ENCODE measurements around the gene MUCL1. TPM values are rescaled to one million over a fixed set of nuclear protein-coding genes. Genes with fewer than 3 reads are reported as not detected.
"Not testable (repeated sequence)": the region's sequence is repeated elsewhere in the genome, so short reads cannot be mapped to it uniquely, and the experiment has no call there.

Gene MUCL1, protein sequence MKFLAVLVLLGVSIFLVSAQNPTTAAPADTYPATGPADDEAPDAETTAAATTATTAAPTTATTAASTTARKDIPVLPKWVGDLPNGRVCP
- polyA plus RNA-seq (ENCODE audit: insufficient read depth in 1 of 5, insufficient read length in 5 of 5, low replicate concordance in 1 of 5), result not detected
- long read RNA-seq, donor 1, result 0 reads
- long read RNA-seq, donor 2, result 0 reads
- long read RNA-seq, donor 3, result 0 reads
- long read RNA-seq, donor 4, result 0 reads
- long read RNA-seq, donor 5, result 0 reads
- long read RNA-seq, donor 6, result 0 reads
- long read RNA-seq, donor 7, result 0 reads
- long read RNA-seq, donor 8, result 0 reads

- peak; percentile 4 to 8 for DNase-seq
Observed at GRCh38 chr12:54853933-54854538, at the start of gene MUCL1. TSS of gene MUCL1 (plus strand) at chr12:54854516. CDS start at chr12:54854583, 67 bp downstream.

- DNase-seq, result no peak
Observed at GRCh38 chr12:54821676-54822075, 32.6 kb upstream of the MUCL1 start.

DNA sequence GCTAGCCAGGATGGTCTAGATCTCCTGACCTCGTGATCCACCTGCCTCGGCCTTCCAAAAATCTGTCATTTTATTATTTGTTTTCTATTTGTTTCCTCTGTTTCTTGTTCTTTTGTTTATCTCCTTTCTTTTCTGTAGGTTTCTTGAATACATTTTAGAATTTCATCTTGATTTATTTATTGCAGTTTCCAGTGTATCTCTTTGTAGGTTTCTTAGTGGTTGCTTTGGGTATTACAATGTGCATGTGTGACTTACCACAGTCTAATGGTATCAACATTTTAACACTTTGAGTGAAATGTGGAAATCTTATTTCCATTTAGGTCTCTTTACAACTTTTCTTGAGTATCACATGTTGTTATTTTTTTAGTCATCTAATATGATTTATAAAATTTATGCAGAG, 29.9 kb upstream of the MUCL1 start:
- DNase-seq, result no peak

DNA sequence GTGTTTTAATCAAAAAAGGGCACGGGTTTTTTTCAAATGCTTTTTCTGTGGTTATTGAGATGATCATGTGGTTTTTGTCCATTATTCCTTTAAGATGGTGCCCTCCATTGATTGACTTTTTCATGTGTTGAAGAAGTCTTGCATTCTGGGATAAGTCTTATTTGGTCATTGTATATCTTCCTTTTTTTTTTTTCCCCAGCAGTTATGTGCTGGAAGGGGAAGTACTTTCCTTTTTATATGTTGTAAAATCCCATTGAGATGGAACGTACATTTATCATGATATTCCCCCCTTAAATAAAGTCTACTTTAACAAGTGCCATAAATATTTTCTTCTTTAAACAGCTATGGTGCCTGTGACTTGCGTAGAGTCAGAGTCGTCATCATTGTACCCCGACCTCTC, 24.8 kb upstream of the MUCL1 start:
- no peak for DNase-seq

DNA sequence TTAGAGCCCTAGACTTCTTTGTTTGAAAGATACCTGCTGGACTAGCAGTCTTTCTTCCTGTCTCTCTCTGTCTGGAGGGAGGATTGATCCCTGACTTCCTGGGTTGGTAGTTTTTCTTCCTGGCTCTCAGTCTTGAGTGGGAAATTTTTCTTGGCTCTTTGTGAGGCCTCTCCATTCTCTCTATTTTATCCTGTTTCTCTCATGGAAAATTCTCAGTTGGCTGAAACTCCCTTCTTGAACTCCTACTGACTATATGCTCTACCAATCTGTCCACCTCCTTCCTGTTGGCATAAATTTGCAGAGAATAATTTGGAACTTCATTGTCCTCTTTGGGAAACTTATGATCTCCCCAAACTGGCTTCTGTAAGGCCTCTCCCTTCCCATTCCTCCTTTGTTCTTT, 24.1 kb upstream of the MUCL1 start:
- DNase-seq, result no peak

- DNase-seq, result no peak
Observed at GRCh38 chr12:54831631-54832030, 22.7 kb upstream of the MUCL1 start.

DNA sequence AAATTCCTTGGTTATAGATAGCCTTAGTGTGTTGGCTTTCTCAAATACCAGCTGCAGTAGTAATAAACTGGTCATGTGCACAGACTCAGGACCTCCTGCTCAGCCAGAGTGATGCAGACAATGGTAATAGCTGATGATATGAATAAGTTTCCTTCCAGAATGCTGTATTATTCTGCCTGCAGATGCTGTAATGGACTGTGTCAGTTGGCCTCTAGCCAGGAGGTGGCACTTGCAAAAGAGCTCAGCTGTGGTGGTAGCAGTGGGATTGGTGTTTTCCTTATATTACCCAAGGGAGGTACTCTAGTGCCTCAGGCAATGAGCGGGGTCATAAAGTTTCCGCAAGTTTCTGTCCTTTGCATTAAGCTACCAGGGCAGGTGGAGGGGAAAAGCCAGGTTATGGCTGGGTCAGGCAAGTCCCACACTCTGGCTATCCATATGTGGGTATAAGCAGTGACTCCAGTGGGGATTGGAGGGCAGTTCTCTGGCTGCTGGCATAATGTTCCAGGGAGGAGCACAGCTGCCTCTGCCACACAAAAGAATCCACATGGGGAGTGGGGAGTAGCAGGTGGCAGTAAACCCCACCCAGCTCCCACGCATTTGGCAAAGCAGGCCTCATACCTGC, 14.0 kb upstream of the MUCL1 start:
- no peak for DNase-seq

GRCh38 chr12:54857406-54857805, 3.1 kb downstream of the MUCL1 start:
- DNase-seq, result no peak

GRCh38 chr12:54858562-54858961, 4.2 kb downstream of the MUCL1 start:
- no peak for DNase-seq

GRCh38 chr12:54859502-54859901, 5.2 kb downstream of the MUCL1 start:
- DNase-seq, result no peak

GRCh38 chr12:54861927-54862326, 7.6 kb downstream of the MUCL1 start:
- DNase-seq, result no peak

GRCh38 chr12:54863948-54864618, 9.8 kb downstream of the MUCL1 start:
- no peak for DNase-seq

DNA sequence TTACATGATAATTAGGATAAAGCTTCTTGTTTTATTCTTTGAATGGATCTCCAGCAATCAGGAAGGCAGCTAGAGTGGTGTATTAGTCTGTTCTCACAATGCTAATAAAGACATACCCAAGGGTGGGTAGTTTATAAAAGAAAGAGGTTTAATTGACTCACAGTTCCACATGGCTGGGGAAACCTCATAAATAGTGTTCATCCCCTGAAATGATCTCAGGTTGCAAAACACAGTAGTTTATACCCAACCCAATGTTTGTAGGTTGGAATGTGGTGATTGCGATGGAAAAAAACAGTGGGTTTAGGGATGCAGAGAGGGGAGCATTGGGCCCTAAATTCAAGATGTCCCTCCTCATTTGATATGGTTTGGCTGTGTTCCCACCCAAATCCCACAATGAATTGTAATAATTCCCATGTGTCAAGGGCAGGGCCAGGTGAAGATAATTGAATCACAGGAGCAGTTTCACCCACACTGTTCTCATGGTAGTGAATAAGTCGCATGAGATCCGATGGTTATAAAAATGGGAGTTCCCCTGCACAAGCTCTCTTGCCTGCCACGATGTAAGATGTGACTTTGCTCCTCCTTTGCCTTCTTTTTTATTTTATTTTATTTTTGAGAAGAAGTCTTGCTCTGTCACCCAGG, 11.5 kb downstream of the MUCL1 start:
- DNase-seq, result no peak

DNA sequence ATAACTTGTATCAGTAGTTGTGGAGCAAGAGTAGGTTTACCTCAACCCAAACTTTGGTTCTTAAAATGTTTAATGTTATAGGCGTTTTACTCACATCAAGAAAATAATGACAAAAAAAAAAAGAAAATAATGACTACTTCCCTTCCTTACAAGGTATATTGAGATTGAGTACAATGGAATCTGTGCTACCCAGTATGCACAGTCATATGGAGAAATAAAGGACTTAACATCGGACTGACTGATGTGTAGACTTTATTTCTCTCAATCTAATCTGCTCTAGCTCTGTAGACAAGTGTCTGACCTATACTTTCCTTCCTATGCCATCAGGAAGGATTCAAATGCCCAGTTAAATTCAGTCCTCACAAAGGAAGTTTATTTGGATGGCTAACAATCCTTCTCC, 14.4 kb downstream of the MUCL1 start:
- DNase-seq, result no peak

DNA sequence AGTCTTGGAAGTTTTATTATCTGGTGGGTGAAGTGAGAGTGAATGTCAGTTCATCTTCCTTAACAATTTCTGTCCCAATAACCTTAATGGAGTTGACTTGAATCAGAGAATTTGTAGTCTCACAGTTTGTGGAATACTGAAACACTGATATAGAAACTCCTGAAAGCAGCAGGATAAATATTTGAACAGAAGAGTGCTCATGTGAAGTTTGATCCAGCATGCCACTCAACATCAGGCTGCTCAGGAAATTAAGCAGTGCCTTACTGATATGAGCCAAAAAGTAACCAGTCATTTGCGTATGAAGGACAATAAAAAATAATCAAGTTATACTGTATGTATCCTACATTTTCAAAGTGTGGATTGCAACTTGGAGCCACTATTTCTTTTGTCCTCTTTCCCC, 15.7 kb downstream of the MUCL1 start:
- DNase-seq, result no peak

- no peak for DNase-seq
Observed at GRCh38 chr12:54870617-54871016, 16.3 kb downstream of the MUCL1 start.

- DNase-seq, result no peak
Observed at GRCh38 chr12:54879150-54879549, 24.8 kb downstream of the MUCL1 start.

GRCh38 chr12:54879579-54879978, 25.3 kb downstream of the MUCL1 start:
- no peak for DNase-seq

DNA sequence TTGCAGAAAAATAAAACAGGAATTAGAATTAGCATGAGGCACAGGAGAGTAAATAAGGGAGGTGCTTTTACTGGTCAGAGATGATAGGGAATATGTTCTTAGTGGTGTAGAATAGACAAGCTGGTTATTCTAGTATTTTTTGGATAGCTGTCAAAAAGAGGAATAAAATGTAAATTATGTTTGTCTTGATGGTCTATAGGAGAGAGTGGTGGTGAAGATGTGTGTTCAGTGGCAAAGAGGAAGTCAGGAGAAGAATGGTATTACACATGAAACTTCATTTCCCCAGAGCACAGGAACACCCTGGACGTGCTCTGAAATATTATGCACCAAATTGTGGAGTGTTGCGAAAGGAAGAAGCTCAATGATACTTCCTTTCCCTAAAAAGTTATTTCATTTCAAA, 27.8 kb downstream of the MUCL1 start:
- no peak for DNase-seq

DNA sequence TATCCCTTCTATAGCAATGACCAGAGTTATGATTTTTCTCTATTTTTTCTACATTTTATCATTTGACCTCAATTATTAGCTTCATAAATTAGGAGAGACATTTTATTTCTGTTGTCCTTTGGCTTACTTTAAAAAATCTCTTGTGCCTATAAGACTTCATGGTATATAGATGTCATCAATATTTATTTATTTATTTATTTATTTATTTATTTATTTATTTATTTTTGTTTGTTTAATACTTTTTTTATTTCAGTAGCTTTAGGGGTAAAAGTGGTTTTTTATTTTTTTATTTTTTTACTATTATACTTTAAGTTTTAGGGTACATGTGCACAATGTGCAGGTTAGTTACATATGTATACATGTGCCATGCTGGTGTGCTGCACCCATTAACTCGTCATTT, 28.3 kb downstream of the MUCL1 start:
- DNase-seq, result not testable (repeated sequence)

DNA sequence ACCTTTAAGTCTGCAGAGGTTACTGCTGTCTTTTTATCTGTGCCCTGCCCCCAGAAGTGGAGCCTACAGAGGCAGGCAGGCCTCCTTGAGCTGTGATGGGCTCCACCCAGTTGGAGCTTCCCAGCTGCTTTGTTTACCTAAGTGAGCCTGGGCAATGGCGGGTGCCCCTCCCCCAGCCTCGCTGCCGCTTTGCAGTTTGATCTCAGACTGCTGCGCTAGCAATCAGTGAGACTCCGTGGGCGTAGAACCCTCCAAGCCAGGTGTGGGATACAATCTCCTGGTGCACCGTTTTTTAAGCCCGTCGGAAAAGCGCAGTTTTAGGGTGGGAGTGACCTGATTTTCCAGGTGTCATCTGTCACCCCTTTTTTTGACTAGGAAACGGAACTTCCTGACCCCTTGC, 34.1 kb downstream of the MUCL1 start:
- not testable (repeated sequence) for DNase-seq

DNA sequence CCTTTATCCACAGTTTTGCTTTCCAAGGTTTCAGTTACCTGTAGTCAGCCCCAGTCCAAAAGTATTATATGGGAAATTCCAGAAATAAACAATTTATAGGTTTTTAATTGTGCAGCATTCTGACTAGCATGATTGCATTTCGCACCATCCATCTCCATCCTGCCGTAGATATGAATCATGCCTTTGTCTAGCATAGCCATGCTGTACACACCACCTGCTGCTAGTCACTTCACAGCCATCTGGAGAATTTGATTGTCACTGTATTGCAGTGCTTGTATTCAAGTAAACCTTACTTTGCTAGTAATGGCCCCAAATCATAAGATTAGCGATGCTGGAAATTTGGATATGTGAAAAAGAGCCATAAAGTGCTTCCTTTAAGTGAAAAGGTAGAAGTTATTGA, 36.0 kb downstream of the MUCL1 start:
- DNase-seq, result no peak
